Caco-2 (cell line): ENCODE results near the gene SFT2D1. TPM values are rescaled to one million over a fixed set of nuclear protein-coding genes. Genes with fewer than 3 reads are reported as not detected.

Source experiments
- BruUV-seq: library from RNA; stranded (reverse); fragments of 400-500 nt; replicated peaks from 2 replicates; lab custom pipeline; 2021; lab: Mats Ljungman, UMichigan
- CTCF ChIA-PET: fragments of 300-600 bp; sonication (Branson Sonifier 250); formaldehyde crosslinking; loops from one replicate; lab custom pipeline; 2022; ENCODE audit warnings: antibody characterized with exemption; lab: Charles Lee
- POLR2A ChIA-PET: fragments of 300-600 bp; sonication (Branson Sonifier 250); formaldehyde crosslinking; loops from one replicate; lab custom pipeline; 2022; ENCODE audit warnings: antibody characterized with exemption; lab: Charles Lee
- DNase-seq, 2 experiments: peaks; one replicate each; pipeline versions ENCODE4 v3.0.0 to v3.0.0-alpha.2; 2020 to 2022
- H3K27me3 ChIP-seq: replicated peaks from 2 replicates; pipeline ENCODE4 v1.6.0; 2011; ENCODE audit warnings: low read length; ENCODE audit not compliant: control insufficient read depth, insufficient read depth
- H3K36me3 ChIP-seq: 2 replicates; pipeline ENCODE4 v1.5.1; 2011; ENCODE audit warnings: low read length; ENCODE audit not compliant: control insufficient read depth, insufficient read depth
- H3K4me1 ChIP-seq: fragments of 250-450 bp; sonication (Bioruptor Pico); 2 replicates; pipeline ENCODE4 v1.5.1; 2020; ENCODE audit warnings: mild to moderate bottlenecking
- H3K4me3 ChIP-seq: 2 replicates; pipeline ENCODE4 v1.5.1; 2011; ENCODE audit warnings: low read depth, mild to moderate bottlenecking, control low read depth, low read length
- H3K9me3 ChIP-seq: fragments of 250-450 bp; sonication (Bioruptor Pico); 2 replicates; pipeline ENCODE4 v1.5.1; 2020; ENCODE audit warnings: mild to moderate bottlenecking, moderate library complexity
- H3K27ac Mint-ChIP-seq: one replicate; pipeline ENCODE4 v1.8.0; 2022; ENCODE audit warnings: mixed read lengths; ENCODE audit not compliant: unreplicated experiment
- H3K27me3 Mint-ChIP-seq: one replicate; pipeline ENCODE4 v1.8.0; 2022; ENCODE audit warnings: mixed read lengths; ENCODE audit not compliant: insufficient read depth, unreplicated experiment
- H3K36me3 Mint-ChIP-seq: one replicate; pipeline ENCODE4 v1.8.0; 2022; ENCODE audit warnings: mild to moderate bottlenecking, mixed read lengths; ENCODE audit not compliant: insufficient read depth, unreplicated experiment
- H3K4me1 Mint-ChIP-seq: one replicate; pipeline ENCODE4 v1.8.0; 2022; ENCODE audit warnings: low read depth, mixed read lengths; ENCODE audit not compliant: unreplicated experiment
- H3K4me3 Mint-ChIP-seq: one replicate; pipeline ENCODE4 v1.8.0; 2022; ENCODE audit warnings: mild to moderate bottlenecking, moderate library complexity, mixed read lengths; ENCODE audit not compliant: unreplicated experiment
- H3K9me3 Mint-ChIP-seq: one replicate; pipeline ENCODE4 v1.8.0; 2022; ENCODE audit warnings: mixed read lengths; ENCODE audit not compliant: unreplicated experiment
- CTCF ChIP-seq, 2 experiments: fragments of 200-600 bp in 1 of 2; IDR thresholded peaks; 1 replicate in 1 of 2; 2 replicates in 1 of 2; pipeline versions ENCODE4 v1.5.1 to v1.8.0; 2011 to 2022; ENCODE audit warnings: antibody characterized with exemption in 1 of 2, control low read depth in 1 of 2, inconsistent platforms in 1 of 2, low read depth in 1 of 2, low read length in 1 of 2, mild to moderate bottlenecking in 1 of 2, moderate library complexity in 1 of 2; ENCODE audit not compliant: insufficient read depth in 1 of 2, severe bottlenecking in 1 of 2, unreplicated experiment in 1 of 2
- intact Hi-C: fragments of 100-400 bp; cut with micrococcal nuclease; formaldehyde crosslinking; loops from one replicate; pipeline ENCODE4 v1.10.0; 2022; ENCODE audit not compliant: unreplicated experiment
- total RNA-seq: library from RNA; stranded (reverse); gene quantifications from 2 replicates; pipeline ENCODE4 v1.2.3, GENCODE V29; 2022

SFT2D1 gene
- total RNA-seq, 1 experiment from 2014 or later = 48.1 TPM

- no TSS peak for BruUV-seq
- CTCF ChIA-PET = interaction anchor here (0.6 kb wide), 1 partner anchor 10 kb away, joined by 3 read pairs; no protein-coding TSS in a partner anchor
Measured at GRCh38 chr6:166304106-166304505, 38.2 kb downstream of the SFT2D1 start.

DNA sequence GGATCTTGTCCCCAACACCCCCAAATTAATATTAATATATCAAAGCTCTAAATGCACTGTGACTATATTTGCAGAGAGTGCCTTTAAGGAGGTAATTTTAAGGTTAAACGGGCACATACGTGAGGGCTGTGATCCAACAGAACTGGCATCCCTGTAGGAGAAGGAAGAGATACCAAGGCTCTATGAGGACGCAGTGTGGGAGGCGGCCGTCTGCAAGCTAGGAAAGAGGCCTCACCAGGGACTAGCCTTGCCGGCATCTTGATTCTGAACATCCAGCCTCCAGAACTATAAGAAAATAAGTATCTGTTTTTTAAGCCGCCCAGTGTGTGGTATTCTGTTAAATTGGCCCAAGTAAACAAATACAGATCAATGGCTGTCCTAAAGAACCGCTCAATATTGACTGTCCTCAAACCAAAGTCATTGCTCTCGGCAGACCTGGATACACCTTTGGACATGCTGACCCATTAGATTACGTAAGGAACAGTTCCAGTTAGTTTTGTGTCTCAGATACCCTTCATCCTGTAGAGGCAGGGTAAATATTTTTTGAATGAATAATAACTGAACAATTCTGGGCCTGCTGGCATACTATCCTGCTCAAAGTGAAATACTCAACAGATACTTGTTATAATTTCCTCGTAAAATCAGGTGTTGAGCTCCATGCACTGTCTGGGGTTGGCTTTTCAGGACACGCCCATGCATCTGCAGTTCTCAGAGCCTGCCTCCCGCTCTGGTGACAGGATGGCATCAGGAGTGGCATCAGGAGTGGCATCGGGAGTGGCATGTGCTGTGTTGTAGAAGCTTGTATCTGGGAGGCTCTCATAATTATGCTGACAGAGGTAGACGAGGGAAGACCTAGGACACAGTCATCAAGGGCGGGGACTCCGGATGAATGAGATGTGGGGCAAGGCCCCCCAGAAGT, 40.5 kb downstream of the SFT2D1 start:
- no peaks in the 10 kb centered on the region for H3K4me1 ChIP-seq
- DNase-seq = no peak
- BruUV-seq = no TSS peak
- POLR2A ChIA-PET = no interaction called here
- H3K36me3 ChIP-seq = no peaks in the 10 kb centered on the region
- intact Hi-C loops = no loop called here
- H3K4me1 Mint-ChIP-seq = no peaks in the 10 kb centered on the region
- H3K27me3 Mint-ChIP-seq = peaks cover under 1% of the 10 kb centered on the region
- H3K27me3 ChIP-seq = no peaks in the 10 kb centered on the region
- H3K9me3 Mint-ChIP-seq = no peaks in the 10 kb centered on the region
- TF ChIP-seq CTCF (IDR thresholded peaks at IDR 0.05; ENCODE audit: insufficient read depth in 1 of 2, low read depth in 1 of 2, low read length in 1 of 2, severe bottlenecking in 1 of 2, unreplicated experiment in 1 of 2) = no peak
- H3K36me3 Mint-ChIP-seq = no peaks in the 10 kb centered on the region
- CTCF ChIA-PET = interaction anchor here (0.6 kb wide), 1 partner anchor 233 kb away, joined by 3 read pairs; no protein-coding TSS in a partner anchor
- no peak overlapping the region for H3K27ac Mint-ChIP-seq
- no peaks in the 10 kb centered on the region for H3K9me3 ChIP-seq
- no peak overlapping the region for H3K4me3 ChIP-seq
- H3K4me3 Mint-ChIP-seq = no peak overlapping the region

More at GRCh38 chr6:166304106-166304505, 38.2 kb downstream of the SFT2D1 start:
- Histone ChIP-seq H3K4me3 (no peak overlapping the region), H3K4me1 (no peaks in the 10 kb centered on the region), H3K36me3 (no peaks in the 10 kb centered on the region), H3K9me3 (no peaks in the 10 kb centered on the region), H3K27me3 (no peaks in the 10 kb centered on the region)
- intact Hi-C loops = no loop called here
- H3K4me3 Mint-ChIP-seq = no peak overlapping the region
- no peaks in the 10 kb centered on the region for H3K27me3 Mint-ChIP-seq
- no peaks in the 10 kb centered on the region for H3K9me3 Mint-ChIP-seq
- TF ChIP-seq CTCF (IDR thresholded peaks at IDR 0.05; ENCODE audit: insufficient read depth in 1 of 2, low read depth in 1 of 2, low read length in 1 of 2, severe bottlenecking in 1 of 2, unreplicated experiment in 1 of 2) = no peak
- H3K36me3 Mint-ChIP-seq = no peaks in the 10 kb centered on the region
- H3K27ac Mint-ChIP-seq = no peak overlapping the region
- DNase-seq = no peak
- no peaks in the 10 kb centered on the region for H3K4me1 Mint-ChIP-seq
- POLR2A ChIA-PET = no interaction called here

- ChIA-PET POLR2A (no interaction called here), CTCF (no interaction called here)
- H3K9me3 ChIP-seq = 0 out of 2 replicates have a peak, but pooled peaks cover 3% of the 10 kb centered on the region
- no peak for TF ChIP-seq CTCF (IDR thresholded peaks at IDR 0.05; ENCODE audit: insufficient read depth in 1 of 2, low read depth in 1 of 2, low read length in 1 of 2, severe bottlenecking in 1 of 2, unreplicated experiment in 1 of 2)
- no peak overlapping the region for H3K4me3 ChIP-seq
- H3K4me1 ChIP-seq = no peaks in the 10 kb centered on the region
- no TSS peak for BruUV-seq
- H3K27me3 ChIP-seq = no peaks in the 10 kb centered on the region
- intact Hi-C loops = no loop called here
- H3K9me3 Mint-ChIP-seq = no peaks in the 10 kb centered on the region
- peaks cover 3% of the 10 kb centered on the region for H3K27me3 Mint-ChIP-seq
- no peaks in the 10 kb centered on the region for H3K36me3 Mint-ChIP-seq
- DNase-seq = no peak
- no peak overlapping the region for H3K27ac Mint-ChIP-seq
- H3K4me1 Mint-ChIP-seq = no peaks in the 10 kb centered on the region
- no peaks in the 10 kb centered on the region for H3K36me3 ChIP-seq
- H3K4me3 Mint-ChIP-seq = no peak overlapping the region
Measured at GRCh38 chr6:166300357-166300987, 41.9 kb downstream of the SFT2D1 start.
